NB4 (cell line): ENCODE data around the gene BNC2.

ENCODE experiments used
- CTCF ChIP-seq: IDR thresholded peaks from one replicate; pipeline ENCODE4 v1.5.1; 2012; ENCODE audit warnings: low read depth, low read length
- MYC ChIP-seq: IDR thresholded peaks from 2 replicates; pipeline ENCODE4 v1.6.1; 2011; ENCODE audit warnings: low read depth, low read length
- POLR2A ChIP-seq: IDR thresholded peaks from 2 replicates; pipeline ENCODE4 v1.6.1; 2011; ENCODE audit warnings: mild to moderate bottlenecking; ENCODE audit not compliant: insufficient read length; ENCODE audit errors: extremely low read depth

DNA sequence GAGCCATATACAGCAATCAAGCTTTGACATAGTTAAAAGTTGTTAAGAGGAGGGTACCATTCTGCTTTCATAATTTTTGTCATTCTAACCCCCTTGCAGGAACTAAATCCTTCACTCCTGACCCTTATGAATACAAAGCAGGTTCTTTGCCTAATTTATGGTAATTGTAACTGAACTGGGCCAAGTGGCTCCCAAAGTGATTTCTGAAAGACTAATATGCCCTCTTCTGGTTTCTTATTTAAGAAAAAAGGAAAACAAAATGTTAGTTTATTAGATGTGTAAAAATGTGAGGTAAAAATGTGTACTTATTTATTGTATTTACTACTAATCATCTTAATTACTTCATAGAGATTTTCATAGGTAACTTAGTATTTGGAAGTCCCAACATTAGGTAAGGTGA is 268.5 kb downstream of the BNC2 start:
- TF ChIP-seq CTCF, result no peak
- no peak for TF ChIP-seq POLR2A
- TF ChIP-seq MYC, result no peak
